GM21737 (cell line): ENCODE measurements around the gene EXD1.
"Not testable (repeated sequence)": the region's sequence is repeated elsewhere in the genome, so short reads cannot be mapped to it uniquely, and the experiment has no call there.

Experiments
- ATAC-seq: cut with Tn5 transposase; IDR thresholded peaks from one replicate; pipeline ENCODE4 v1.9.1; 2021; ENCODE audit warnings: mild to moderate bottlenecking, moderate library complexity; ENCODE audit not compliant: unreplicated experiment

Gene EXD1

DNA sequence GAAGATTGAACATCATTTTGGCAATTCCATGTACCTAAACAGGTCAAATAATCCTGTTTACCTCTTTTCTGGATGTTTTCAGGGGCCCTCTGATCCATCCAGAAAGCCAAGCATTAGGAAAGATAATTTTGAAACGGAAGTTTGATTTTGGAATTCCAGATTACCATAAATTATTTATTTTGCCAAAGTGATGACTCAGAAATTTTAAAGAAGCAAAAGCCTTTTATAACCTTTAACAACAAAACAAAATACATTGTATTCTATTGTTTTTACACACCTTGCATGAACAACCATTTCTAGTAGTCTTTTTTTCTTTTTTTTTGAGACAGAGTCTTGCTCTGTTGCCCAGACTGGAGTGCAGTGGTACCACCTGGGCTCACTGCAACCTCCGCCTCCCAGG lies 82.5 kb downstream of the EXD1 start:
- ATAC-seq: no peak

DNA sequence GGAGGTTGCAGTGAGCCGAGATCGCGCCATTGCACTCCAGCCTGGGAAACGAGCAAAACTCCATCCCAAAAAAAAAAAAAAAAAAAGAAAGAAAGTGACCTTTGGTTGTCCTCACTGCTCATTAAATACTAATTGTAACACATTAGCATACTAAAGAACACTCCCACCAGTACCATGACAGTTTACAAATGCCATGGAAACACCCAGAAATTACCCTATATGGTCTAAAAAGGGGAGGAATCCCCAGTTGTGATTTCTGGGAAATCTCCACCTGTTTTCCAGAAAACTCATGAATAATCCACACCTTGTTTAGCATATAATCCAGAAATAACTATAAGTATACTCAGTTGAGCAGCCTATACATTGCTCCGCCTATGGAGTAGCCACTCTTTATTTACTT lies 90.9 kb downstream of the EXD1 start:
- ATAC-seq: no peak

DNA sequence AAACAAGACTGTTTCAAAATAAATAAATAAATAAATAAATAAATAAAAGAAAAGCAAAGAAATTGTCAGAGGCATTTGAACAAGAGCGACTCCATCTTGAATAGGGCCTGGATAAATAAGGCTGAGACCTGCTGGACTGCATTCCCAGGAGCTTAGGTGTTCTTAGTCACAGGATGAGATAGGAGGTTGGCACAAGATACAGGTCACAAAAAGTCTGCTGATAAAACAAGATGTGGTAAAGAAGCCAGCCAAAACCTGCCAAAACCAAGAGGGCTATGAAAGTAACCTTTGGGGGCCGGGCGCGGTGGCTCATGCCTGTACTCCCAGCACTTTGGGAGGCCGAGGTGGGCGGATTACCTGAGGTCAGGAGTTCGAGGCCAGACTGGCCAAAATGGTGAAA lies 91.4 kb downstream of the EXD1 start:
- ATAC-seq: not testable (repeated sequence)

DNA sequence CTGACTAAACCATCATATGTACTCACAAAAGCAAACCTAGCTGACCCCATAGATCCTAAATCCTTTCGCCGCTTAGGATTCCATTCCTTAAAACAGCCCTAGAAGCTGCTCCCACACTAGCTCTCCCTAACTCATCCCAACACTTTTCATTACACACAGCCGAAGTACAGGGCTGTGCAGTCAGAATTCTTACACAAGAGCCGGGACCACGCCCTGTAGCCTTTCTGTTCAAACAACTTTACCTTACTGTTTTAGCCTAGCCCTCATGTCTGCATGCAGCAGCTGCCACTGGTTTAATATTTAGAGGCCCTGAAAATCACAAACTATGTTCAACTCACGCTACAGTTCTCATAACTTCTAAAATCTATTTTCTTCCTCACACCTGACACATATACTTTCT lies 95.0 kb downstream of the EXD1 start:
- ATAC-seq: not testable (repeated sequence)

DNA sequence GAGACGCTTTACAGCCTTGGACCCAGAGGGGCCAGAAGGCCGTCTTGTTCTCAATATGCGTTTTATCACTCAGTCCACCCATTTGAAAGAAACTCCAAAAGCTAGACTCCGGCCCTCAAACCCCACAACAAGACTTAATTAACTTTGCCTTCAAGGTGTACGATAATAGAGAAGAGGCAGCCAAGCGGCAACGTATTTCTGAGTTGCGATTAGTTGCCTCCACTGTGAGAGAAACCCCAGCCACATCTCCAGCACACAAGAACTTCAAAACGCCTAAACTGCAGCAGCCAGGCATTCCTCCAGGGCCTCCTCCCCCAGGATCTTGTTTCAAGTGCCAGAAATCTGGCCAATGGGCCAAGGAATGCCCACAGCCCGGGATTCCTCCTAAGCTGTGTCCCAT lies 97.1 kb downstream of the EXD1 start:
- no peak for ATAC-seq
